ENCODE data around the gene ABTB1. TPM values are rescaled to one million over a fixed set of nuclear protein-coding genes. Genes with fewer than 3 reads are reported as not detected.

The ABTB1 gene
- total and polyA plus RNA-seq, 9 of the 15 experiments (the other 6 are each of a cell fraction or from before 2014, with no cell fraction given) = 0.04 to 2.3 (median 0.55) TPM; not detected in 1

GRCh38 chr3:127629467-127630403 lies 43.0 kb upstream of the ABTB1 start:
- peak overlapping the region; percentile 30; the same call in 1 of the 3 replicates for H3K27ac ChIP-seq (ENCODE audit: extremely low read depth, low read depth, low read length)
- BruUV-seq (replicated peaks) = no TSS peak
- H3K9me1 ChIP-seq (ENCODE audit: control insufficient read depth, insufficient read depth, low read length) = peaks cover 4% of the 10 kb centered on the region
- peaks cover 22% of the 10 kb centered on the region for H3K79me2 ChIP-seq (ENCODE audit: control insufficient read depth, insufficient read depth, low read length)
- peak overlapping the region; percentile 87 for H3K4me2 ChIP-seq (ENCODE audit: insufficient read depth, low read length)
- H3K9me3 ChIP-seq (replicated peaks; ENCODE audit: control insufficient read depth, insufficient read depth, low read depth, low read length) = no peaks in the 10 kb centered on the region
- H3K36me3 ChIP-seq (ENCODE audit: control insufficient read depth, insufficient read depth, low read length) = no peaks in the 10 kb centered on the region
- peaks cover 14% of the 10 kb centered on the region in 2 experiments; a peak in 4 of 5 replicates for H3K4me1 ChIP-seq (replicated peaks in 1 of 2; ENCODE audit: control insufficient read depth in 2 of 2, insufficient read depth in 2 of 2, low read length in 2 of 2)
- POLR2A ChIA-PET = interaction anchor here (0.5 kb wide), 1 partner anchor 225 kb away, joined by 3 read pairs; no protein-coding TSS in a partner anchor
- H3K27me3 ChIP-seq (ENCODE audit: control insufficient read depth in 2 of 2, insufficient read depth in 2 of 2, low read length in 2 of 2) = no peaks in the 10 kb centered on the region
- in situ Hi-C loops (cut with MboI) = no loop called here
- peak; percentile 30 for ATAC-seq
- intact Hi-C loops (cut with micrococcal nuclease) = no loop called here
- 4% methylated on average over 35 of the region's 65 CpGs for WGBS (ENCODE audit: insufficient coverage, low coverage, missing lambda C conversion rate)
- peak overlapping the region; percentile 55 for H3K4me3 ChIP-seq
- FAIRE-seq = peak; percentile 73
- peak overlapping the region; percentile 80 for H2AFZ ChIP-seq (ENCODE audit: low read depth, low read length)
- peak in 2 of 4 experiments; percentile 15 to 26 for DNase-seq (ENCODE audit: extremely low read depth in 1 of 4, low spot score in 3 of 4)
- H4K20me1 ChIP-seq (replicated peaks; ENCODE audit: control insufficient read depth, insufficient read depth, low read length) = peaks cover 4% of the 10 kb centered on the region; the same call in 1 of the 2 replicates
- H3K9ac ChIP-seq (ENCODE audit: insufficient read depth in 1 of 2, low read depth in 2 of 2, low read length in 2 of 2) = peak overlapping the region; percentile 60 to 96
- CTCF ChIA-PET (ENCODE audit: low intra/inter-chr PET ratio) = no interaction called here
- TF ChIP-seq MAX (CRISPR knock-in tag; IDR thresholded peaks at IDR 0.05) = peak; percentile 81
- TF ChIP-seq MTA3 (IDR thresholded peaks at IDR 0.05; ENCODE audit: borderline replicate concordance) = peak; percentile 30; the same call in 1 of the 2 replicates
- no peak for TF ChIP-seq TBL1XR1 (IDR thresholded peaks at IDR 0.05; ENCODE audit: low read length in 2 of 2)
- TF ChIP-seq BCOR (IDR thresholded peaks at IDR 0.05) = no peak
- TF ChIP-seq GMEB1 (CRISPR knock-in tag; IDR thresholded peaks at IDR 0.05) = no peak
- no peak for TF ChIP-seq ZNF263 (CRISPR knock-in tag; IDR thresholded peaks at IDR 0.05; ENCODE audit: borderline replicate concordance)
- peak; percentile 51; the same call in 1 of the 2 replicates for TF ChIP-seq ZBTB43 (CRISPR knock-in tag; IDR thresholded peaks at IDR 0.05)
- TF ChIP-seq SAFB (IDR thresholded peaks at IDR 0.05; ENCODE audit: borderline replicate concordance, low read depth, low read length) = peak; percentile 68; the same call in 1 of the 2 replicates
- peak; percentile 47; the same call in 1 of the 2 replicates for TF ChIP-seq L3MBTL2 (IDR thresholded peaks at IDR 0.05)
- TF ChIP-seq PHF20 (IDR thresholded peaks at IDR 0.05; ENCODE audit: partially characterized antibody) = no peak
- peak; percentile 94 for TF ChIP-seq SPI1 (IDR thresholded peaks at IDR 0.05; ENCODE audit: borderline replicate concordance, low read depth, low read length)
- peak; percentile 19; the same call in 1 of the 2 replicates for TF ChIP-seq ZNF740 (CRISPR knock-in tag; IDR thresholded peaks at IDR 0.05)
- no peak for TF ChIP-seq ZNF740 (tag; IDR thresholded peaks at IDR 0.05)
- TF ChIP-seq MCM2 (IDR thresholded peaks at IDR 0.05; ENCODE audit: low read depth) = no peak
- peak; percentile 5 for TF ChIP-seq RBBP5 (IDR thresholded peaks at IDR 0.05; ENCODE audit: borderline replicate concordance, insufficient read depth, low read length, poor library complexity, severe bottlenecking)
- no peak for TF ChIP-seq TRIM28 (IDR thresholded peaks at IDR 0.05)
- peak; percentile 53 for TF ChIP-seq SAP30 (IDR thresholded peaks at IDR 0.05; ENCODE audit: borderline replicate concordance, insufficient read depth, low read depth, low read length, poor library complexity, severe bottlenecking)

All from K562 (cell line).